Measurements from ENCODE around the gene ELMO1.
A peak's percentile ranks its signal among the peaks of the same experiment; 100 is the strongest.

Gene ELMO1

GRCh38 chr7:36961693-36962092 lies 487.0 kb downstream of the ELMO1 start:
- DNase-seq: no peak

GRCh38 chr7:36961097-36961496 lies 487.6 kb downstream of the ELMO1 start:
- DNase-seq: no peak

DNA sequence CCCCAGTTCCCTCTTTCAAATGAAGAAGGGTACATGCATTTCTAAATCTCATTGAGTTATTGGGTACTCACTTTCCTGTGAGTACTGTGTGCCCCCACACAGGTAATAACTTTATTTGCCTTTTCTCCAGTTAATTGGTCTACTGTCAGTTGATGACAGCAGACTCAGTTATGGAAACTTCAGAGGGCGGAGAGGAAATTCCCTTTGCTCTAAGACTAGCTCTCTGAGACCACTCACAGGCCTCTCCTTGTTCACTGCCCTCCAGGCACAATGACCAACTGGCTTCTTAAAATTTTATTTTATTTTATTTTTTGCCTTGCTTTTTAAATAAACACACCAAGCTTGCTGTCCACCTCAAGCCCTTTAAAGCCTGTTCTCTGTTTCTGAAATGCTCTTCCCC lies 488.6 kb downstream of the ELMO1 start:
- DNase-seq: no peak

- no peak for DNase-seq
Observed at GRCh38 chr7:36958111-36958733, 490.4 kb downstream of the ELMO1 start.

GRCh38 chr7:36957620-36958019 lies 491.0 kb downstream of the ELMO1 start:
- no peak for DNase-seq

- DNase-seq: no peak
Observed at GRCh38 chr7:36956814-36957213, 491.9 kb downstream of the ELMO1 start.

DNA sequence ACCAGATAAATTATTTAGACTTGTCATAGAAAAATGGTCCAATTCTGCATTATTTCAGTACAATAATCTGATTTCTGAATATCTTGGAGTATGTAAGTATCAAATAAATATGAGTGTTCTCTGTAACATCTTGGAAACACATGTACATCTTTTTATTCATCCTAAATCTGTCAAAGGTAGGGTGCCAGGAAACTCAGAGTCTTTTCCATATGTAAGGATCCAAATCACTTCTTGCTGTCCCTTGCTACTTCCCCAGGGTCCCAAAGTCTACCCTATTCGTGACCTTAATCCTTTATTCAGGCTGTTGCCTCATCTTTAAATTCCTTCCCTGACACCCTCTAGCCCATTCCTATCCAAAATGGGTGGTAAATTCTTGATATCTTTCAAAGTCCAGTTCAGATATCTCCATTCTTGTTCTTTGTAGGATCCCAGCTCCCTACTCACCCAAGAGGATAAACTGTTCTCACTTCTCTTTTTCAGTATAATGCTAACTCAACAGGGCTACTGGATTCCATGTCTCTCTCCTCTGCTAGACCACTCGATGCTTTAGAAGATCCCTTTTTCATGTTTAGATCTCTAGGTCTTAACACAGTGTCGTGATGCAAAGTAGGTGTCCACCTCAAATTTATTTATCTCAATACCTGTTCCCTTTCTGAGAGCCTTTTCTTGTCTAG lies 493.1 kb downstream of the ELMO1 start:
- no peak for DNase-seq

GRCh38 chr7:36951257-36951697 lies 497.4 kb downstream of the ELMO1 start:
- DNase-seq: no peak

DNA sequence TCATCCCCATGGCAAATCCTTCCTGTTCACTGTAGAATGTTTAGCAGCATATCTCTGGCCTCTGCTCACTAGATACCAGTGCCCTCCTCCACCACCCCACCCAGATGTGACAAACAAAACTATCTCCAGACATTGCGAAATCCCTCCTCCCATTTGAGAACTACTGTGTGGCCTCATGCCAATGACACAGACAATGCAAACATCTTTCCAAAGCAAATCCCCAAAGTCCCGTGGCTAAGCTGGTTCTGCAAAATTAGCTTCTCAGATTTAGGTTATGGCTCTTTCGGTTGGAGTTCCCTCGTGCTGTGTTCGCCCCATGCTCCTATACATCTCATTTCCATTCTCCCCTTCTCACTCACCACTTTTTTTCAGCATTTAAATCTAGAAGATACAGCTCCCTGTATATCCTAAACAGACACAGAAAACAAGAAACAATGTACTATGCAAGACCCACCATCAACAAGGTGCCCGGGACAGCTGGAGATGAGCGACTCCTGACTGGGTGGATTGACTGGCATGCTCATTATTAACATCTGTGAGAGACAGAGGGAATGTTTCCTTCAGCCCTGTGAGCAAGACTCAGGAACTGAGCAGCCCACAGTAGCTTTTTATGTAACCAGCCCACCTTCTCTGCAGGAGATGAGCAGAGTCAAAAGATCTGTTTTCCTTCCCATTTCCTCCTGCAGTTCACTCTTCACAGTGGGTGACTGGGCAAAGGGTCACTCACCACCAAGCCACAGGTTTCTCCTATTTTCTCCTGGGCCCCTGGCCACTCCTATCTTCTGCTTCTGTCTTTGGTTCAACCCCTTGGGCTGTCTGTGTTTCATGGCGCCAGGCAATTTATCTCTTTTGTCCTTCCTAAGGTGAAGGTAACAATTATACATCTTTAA lies 498.7 kb downstream of the ELMO1 start:
- no peak for DNase-seq

GRCh38 chr7:36946401-36946739 lies 502.3 kb downstream of the ELMO1 start:
- peak; percentile 67 for DNase-seq

DNA sequence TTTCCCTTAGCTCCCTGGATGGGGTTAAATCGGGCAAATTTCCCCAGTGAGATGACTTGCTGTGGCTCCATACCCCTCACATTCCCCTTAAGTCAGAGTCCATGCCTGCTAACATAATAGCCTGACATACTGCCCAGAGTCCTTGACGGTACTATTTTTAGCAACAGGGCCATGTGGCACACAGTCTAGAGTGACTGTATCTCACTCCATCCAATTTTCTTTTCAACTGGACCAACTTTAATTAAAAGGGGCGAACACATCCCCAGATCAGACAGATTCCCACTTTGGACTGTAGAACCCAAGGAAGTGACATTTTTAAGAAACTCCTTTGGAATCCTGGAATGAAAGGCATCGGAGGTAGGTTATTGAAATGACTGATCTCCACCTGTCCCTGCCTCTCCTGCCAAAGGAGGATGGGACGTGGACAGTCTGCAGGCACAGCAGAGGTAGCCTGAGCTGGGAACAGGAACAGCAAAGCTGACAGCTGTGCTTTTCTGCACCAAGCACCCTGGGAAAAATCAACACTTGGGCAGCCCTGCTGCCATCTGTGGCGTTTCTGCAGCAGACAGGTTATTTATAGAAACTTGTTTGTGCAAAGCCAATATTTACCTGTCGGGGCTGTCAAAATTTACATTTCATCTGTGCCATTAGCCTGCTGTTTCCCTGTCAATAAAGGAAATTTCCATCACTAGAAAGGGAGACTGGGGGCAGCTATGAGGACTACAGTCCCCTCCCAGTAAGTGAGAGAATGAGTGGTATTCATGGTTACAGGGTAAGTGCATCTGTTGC lies 502.9 kb downstream of the ELMO1 start:
- peak; percentile 91 for DNase-seq

DNA sequence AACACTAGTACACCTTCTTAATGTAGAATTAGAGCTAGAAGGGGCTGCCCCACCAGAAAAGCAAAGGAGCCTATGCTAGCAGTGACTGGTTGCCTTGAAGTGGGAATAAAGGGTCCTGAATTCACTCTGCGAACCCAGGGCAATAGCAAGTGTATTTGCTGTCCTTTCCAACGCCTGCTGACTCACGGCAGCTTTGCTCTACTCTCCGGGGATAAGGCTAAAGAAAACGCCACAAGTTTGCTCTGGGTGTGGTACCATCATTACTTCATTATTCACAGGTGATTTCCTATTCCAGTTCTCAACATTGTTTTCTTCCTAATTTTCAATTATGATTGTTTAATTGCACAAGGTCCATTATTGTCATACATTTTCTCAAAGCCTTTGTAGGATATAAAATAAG lies 503.8 kb downstream of the ELMO1 start:
- DNase-seq: no peak

- DNase-seq: no peak
Observed at GRCh38 chr7:36943591-36944435, 504.9 kb downstream of the ELMO1 start.

DNA sequence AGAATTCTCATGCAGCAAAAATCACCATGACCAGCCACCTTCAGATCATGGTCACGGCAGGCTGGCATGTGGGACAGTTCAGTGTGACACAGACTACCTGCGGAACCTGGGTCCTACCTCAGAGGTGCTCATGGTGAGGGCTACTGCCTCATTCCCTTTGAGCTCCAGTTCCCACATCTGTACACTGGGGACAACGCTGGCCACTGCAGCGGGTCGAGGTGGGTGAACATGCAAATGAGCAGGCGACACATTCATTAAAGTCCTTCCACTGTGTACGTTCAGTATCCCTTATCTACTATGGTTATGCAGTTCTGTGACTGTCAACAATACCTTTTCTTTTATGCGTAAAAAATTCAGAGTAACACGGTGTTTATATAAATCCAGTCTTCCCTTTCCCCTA lies 505.7 kb downstream of the ELMO1 start:
- DNase-seq: no peak

DNA sequence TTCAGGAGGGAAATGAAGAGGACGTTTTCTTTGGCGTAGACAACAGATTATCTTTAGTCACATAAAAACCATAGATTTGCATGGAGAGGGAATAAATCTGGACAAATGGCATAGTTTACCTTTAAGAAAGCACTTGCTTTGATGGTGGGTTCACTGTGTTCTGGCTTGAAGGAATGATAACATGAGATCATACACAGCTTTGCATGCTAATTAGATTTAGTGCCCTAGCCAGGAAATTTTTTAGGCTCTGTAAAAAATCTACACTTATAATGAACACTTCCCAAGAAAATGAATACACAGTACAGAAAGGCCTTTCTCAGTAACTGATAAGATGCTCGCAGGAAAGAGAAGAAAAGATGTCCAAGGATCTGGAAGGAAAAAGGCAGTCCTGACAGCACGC lies 506.1 kb downstream of the ELMO1 start:
- no peak for DNase-seq

DNA sequence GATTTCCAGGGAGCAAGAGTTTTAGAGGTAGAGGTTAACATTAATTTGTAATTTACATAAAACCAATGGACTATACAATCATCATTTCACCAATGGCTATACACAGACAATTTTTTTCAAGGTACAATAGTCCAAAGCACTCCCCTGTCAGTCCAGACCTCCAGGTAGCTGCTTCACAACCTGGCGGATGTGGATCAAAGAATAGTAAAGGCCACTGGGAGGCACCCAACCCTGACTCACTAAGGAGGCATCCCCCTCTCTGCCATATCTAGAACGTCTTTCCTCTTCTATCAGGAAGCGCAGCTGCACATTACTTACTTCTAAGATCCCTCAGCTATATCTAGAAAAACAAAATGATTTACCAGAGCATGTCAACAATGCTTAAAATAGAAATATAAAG lies 506.6 kb downstream of the ELMO1 start:
- DNase-seq: no peak

DNA sequence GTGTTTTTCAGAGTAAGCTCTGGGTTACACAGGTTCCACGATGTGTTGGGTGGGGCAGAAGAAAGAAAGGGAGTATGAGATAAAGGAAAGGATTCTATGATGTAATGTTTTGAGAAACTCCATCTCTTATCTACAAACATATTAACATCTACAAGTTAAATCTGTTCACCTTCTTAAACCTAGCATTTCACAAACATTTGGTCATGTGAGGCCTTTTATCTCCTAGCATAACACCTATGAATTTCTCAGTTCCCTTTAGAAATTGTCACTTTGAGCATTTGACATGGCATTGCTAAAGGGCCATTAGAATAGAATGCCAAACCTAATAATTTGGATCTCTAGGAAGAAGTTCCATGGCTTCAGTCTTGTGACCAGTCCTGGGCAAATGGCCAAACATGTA lies 507.3 kb downstream of the ELMO1 start:
- no peak for DNase-seq

- DNase-seq: peak; percentile 42
Observed at GRCh38 chr7:36939816-36940215, 508.8 kb downstream of the ELMO1 start.

DNA sequence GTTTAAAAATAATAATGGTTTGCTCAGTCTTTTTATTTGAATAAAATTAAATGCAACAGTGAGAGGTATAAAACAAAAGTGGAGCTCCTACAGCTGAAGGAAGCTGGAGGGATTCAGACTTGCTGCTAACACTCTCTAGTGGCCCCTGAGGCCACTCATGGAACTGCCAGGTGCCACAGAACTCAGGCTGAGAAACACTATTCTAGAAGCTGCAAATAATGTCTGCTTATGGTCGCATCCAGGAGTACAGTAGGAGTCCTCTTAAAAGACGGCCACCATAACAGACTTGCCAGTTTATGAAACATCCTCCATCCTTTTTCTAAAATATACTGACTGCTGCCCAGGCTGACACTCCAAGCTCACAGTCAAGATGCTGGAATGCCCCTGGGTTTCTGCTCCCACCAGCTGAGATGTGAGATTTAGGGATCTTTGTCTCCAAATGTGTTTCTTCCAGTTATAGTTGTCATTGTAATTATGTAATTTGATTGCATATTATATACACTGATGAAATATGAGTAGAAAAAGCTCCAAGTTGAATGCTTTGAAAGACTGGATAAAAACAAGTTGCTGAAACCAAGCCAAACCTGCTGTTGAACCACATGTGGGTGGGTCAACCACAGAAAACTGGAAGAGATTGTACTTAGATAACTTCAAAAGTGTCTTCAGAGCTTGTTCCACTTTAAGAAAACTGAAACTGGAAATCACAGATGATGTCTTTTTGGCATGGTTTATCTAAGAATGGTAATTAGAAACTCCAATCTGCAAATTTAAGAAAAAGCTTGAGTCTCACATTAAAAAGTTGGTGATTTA lies 510.7 kb downstream of the ELMO1 start:
- DNase-seq: no peak

- no peak for DNase-seq
Observed at GRCh38 chr7:36931892-36932291, 516.8 kb downstream of the ELMO1 start.

DNA sequence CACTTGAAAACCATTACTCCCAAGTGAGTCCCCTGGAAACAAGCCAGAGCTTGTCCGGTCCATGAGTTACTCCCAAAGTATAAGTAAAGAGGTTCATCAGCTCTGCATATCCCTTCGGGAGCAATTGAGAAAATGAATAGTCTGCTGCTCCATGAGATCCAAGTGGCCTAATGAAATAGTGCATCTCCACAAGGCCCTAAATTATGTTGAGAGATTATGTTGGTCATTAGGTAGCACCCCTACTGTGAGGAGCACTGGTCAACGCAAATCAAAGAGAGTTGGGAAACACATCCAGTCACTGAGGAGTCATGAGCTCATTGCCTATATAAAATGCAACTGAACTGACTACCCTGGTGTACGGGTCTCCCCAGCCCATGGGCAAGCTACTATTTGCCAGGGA lies 518.9 kb downstream of the ELMO1 start:
- DNase-seq: no peak
